Measurements from ENCODE around the gene FFAR1. TPM values are rescaled to one million over a fixed set of nuclear protein-coding genes. Genes with fewer than 3 reads are reported as not detected.
"Not testable (repeated sequence)": the region's sequence is repeated elsewhere in the genome, so short reads cannot be mapped to it uniquely, and the experiment has no call there.

Gene FFAR1
- total RNA-seq, 1 donor from 2014 or later = 0.74 TPM

DNA sequence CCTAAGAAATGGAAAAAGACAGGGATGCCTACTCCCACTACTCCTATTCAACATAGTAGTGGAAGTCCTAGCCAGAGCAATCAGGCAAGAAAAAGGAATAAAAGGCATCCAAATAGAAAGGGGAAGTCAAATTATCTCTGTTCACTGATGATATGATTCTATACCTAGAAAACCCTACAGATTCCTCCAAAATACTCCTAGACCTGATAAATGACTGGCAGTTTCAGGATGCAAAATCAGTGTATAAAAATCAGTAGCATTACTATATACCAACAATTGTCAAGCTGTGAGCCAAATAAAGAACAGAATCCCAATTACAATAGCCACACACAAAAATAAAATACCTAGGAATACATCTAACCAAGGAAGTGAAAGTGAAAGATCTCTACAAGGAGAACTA, 21.8 kb downstream of the FFAR1 start:
- peaks cover 7% of the 10 kb centered on the region for H3K27me3 Mint-ChIP-seq
- H3K9me3 Mint-ChIP-seq (ENCODE audit: low read depth) = no peaks in the 10 kb centered on the region
- TF ChIP-seq, protein P1, sequence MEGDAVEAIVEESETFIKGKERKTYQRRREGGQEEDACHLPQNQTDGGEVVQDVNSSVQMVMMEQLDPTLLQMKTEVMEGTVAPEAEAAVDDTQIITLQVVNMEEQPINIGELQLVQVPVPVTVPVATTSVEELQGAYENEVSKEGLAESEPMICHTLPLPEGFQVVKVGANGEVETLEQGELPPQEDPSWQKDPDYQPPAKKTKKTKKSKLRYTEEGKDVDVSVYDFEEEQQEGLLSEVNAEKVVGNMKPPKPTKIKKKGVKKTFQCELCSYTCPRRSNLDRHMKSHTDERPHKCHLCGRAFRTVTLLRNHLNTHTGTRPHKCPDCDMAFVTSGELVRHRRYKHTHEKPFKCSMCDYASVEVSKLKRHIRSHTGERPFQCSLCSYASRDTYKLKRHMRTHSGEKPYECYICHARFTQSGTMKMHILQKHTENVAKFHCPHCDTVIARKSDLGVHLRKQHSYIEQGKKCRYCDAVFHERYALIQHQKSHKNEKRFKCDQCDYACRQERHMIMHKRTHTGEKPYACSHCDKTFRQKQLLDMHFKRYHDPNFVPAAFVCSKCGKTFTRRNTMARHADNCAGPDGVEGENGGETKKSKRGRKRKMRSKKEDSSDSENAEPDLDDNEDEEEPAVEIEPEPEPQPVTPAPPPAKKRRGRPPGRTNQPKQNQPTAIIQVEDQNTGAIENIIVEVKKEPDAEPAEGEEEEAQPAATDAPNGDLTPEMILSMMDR (IDR thresholded peaks at IDR 0.05; ENCODE audit: unreplicated experiment) = no peak
- H3K36me3 Mint-ChIP-seq (ENCODE audit: insufficient read depth) = no peaks in the 10 kb centered on the region
- no peaks in the 10 kb centered on the region for H3K4me1 Mint-ChIP-seq (ENCODE audit: low read depth)
- no peak for DNase-seq (ENCODE audit: low spot score, unreplicated experiment)
- H3K4me3 Mint-ChIP-seq (ENCODE audit: low read depth) = no peak overlapping the region
- no peak overlapping the region for H3K27ac Mint-ChIP-seq

DNA sequence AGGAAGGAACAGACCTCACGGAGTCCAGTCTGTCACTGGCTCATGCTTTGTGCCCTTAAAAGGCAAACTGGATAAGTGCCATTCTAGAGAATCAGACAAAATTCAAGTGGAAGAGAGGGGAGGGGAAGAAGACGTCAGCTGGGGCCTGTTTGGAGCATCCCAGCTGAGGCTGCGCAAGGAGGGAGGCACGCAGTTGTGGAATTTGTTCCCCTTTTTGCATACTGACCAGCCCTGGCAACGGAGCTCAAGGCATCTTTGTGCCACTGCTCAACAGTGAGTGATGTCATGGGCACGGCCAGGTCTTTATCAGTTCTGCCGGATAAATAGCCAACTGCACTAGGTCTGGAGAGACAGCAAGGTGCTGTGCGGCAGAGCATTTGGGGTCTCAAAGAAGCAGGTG, 23.0 kb downstream of the FFAR1 start, which contains the start of gene GPR42:
Gene GPR42, plus strand, starts transcription at position 347 of the 400 bp plus-strand sequence. CDS start 292 bp downstream, outside the sequence.
- TF ChIP-seq, protein P1 (IDR thresholded peaks at IDR 0.05; ENCODE audit: unreplicated experiment) = no peak
- Mint-ChIP-seq H3K27me3 (peaks cover 7% of the 10 kb centered on the region), H3K9me3 (ENCODE audit: low read depth) (no peaks in the 10 kb centered on the region), H3K4me3 (ENCODE audit: low read depth) (no peak within 1 kb of the TSS), H3K4me1 (ENCODE audit: low read depth) (no peaks in the 10 kb centered on the region), H3K36me3 (ENCODE audit: insufficient read depth) (no peaks in the 10 kb centered on the region), H3K27ac (no peak within 1 kb of the TSS)
- DNase-seq (ENCODE audit: low spot score, unreplicated experiment) = no peak

DNA sequence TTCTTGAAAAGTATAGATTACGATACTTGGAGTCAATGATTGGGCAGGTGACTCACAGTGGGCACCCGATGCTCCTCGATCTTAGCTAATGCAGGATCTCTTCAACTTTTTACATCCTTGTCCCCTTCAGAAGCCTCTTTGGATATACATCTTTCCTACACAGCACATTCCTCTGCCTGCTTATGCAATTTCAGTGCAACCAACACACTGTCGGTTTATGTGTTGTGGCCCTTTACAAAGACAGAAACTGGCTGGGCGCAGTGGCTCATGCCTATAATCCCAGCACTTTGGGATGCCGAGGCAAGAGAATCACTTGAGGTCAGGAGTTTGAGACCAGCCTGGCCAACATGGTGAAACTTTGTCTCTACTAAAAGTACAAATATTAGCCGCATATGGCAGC, 25.8 kb downstream of the FFAR1 start:
- no peaks in the 10 kb centered on the region for H3K4me1 Mint-ChIP-seq (ENCODE audit: low read depth)
- peaks cover 7% of the 10 kb centered on the region for H3K27me3 Mint-ChIP-seq
- peak overlapping the region; percentile 12 for H3K27ac Mint-ChIP-seq
- no peak for DNase-seq (ENCODE audit: low spot score, unreplicated experiment)
- TF ChIP-seq, protein P1 (IDR thresholded peaks at IDR 0.05; ENCODE audit: unreplicated experiment) = no peak
- no peaks in the 10 kb centered on the region for H3K9me3 Mint-ChIP-seq (ENCODE audit: low read depth)
- H3K36me3 Mint-ChIP-seq (ENCODE audit: insufficient read depth) = no peaks in the 10 kb centered on the region
- no peak overlapping the region for H3K4me3 Mint-ChIP-seq (ENCODE audit: low read depth)

DNA sequence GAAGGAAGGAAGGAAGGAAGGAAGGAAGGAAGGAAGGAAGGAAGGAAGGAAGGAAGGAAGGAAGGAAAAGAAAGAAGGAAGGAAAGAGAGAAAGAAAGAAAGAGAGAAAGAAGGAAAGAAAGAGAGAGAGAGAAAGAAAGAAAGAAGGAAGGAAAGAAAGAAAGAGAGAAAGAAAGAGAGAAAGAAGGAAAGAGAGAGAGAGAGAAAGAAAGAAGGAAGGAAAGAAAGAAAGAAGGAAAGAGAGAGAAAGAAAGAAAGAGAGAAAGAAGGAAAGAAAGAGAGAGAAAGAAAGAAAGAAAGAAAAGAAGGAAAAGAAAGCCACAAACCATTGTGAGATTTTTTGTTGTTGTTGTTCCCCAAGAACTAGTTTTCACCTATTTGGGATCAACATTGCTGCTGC, 26.3 kb downstream of the FFAR1 start:
- not testable (repeated sequence) for H3K4me3 Mint-ChIP-seq (ENCODE audit: low read depth); H3K9me3 Mint-ChIP-seq (ENCODE audit: low read depth); DNase-seq (ENCODE audit: low spot score, unreplicated experiment); H3K27ac Mint-ChIP-seq; H3K4me1 Mint-ChIP-seq (ENCODE audit: low read depth); H3K27me3 Mint-ChIP-seq; H3K36me3 Mint-ChIP-seq (ENCODE audit: insufficient read depth)

DNA sequence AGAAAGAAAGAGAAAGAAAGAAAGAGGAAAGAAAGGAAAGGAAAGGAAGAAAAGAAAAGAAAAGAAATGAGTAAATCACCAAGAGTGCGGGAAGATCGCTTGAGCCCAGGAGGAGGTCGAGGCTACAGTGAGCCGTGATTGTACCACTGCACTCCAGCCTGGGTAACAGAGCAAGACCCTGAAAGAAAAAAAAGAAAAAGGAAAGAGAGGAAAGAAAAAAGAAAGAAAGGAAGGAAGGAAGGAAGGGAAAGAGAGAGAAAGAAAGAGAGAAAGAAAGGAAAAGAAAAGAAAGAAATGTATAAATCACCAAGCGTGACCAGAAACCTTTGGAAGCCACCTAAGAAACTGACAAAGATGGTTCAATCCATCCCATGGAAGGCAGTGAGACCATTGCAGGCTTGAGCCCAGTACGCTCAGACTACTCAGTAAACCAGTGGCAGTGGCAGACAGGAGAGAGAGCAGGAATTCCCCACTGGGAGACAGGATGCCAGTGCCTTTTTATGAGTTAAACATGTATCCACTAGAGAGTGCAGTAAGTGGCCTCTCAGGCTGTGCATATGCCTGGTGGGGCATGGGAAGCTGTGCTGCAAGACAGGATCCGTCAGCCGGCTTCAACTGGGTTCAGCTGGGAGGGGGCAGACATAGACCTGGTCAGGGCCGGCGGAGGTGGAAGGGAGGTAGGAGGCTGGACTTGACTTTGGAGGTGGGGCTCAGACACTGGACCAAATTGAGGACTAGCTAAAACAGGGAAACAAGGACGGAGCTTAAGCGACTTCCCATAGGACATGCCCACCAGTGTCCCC, 28.0 kb downstream of the FFAR1 start:
- Mint-ChIP-seq H3K4me1 (ENCODE audit: low read depth) (peaks cover 9% of the 10 kb centered on the region), H3K27ac (no peak overlapping the region), H3K36me3 (ENCODE audit: insufficient read depth) (no peaks in the 10 kb centered on the region), H3K4me3 (ENCODE audit: low read depth) (no peak overlapping the region), H3K27me3 (peaks cover 7% of the 10 kb centered on the region), H3K9me3 (ENCODE audit: low read depth) (no peaks in the 10 kb centered on the region)
- TF ChIP-seq, protein P1 (IDR thresholded peaks at IDR 0.05; ENCODE audit: unreplicated experiment) = no peak
- DNase-seq (ENCODE audit: low spot score, unreplicated experiment) = no peak

DNA sequence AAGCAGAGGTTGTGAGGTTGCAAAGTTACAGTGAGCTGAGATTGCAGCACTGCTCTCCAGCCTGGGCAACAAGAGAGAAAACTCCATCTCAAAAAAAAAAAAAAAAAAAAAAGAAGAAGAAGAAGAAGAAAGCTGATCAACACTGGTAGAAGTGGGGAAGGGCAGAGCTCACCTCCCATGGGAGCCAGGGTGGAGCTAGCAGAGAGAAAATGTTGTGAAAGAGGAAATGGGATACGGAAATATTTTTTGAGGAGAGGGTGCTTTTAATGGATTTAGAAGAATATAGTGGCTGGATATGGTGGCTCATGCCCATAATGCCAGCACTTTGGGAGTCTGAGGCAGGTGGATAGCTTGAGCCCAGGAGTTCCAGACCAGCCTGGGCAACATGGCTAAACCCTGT, 30.0 kb downstream of the FFAR1 start:
- Mint-ChIP-seq H3K9me3 (ENCODE audit: low read depth) (no peaks in the 10 kb centered on the region), H3K27ac (no peak overlapping the region), H3K4me1 (ENCODE audit: low read depth) (peaks cover 14% of the 10 kb centered on the region), H3K4me3 (ENCODE audit: low read depth) (no peak overlapping the region), H3K36me3 (ENCODE audit: insufficient read depth) (no peaks in the 10 kb centered on the region), H3K27me3 (peaks cover 7% of the 10 kb centered on the region)
- TF ChIP-seq, protein P1 (IDR thresholded peaks at IDR 0.05; ENCODE audit: unreplicated experiment) = no peak
- DNase-seq (ENCODE audit: low spot score, unreplicated experiment) = no peak
